ENCODE results near the gene ZNF689.

DNA sequence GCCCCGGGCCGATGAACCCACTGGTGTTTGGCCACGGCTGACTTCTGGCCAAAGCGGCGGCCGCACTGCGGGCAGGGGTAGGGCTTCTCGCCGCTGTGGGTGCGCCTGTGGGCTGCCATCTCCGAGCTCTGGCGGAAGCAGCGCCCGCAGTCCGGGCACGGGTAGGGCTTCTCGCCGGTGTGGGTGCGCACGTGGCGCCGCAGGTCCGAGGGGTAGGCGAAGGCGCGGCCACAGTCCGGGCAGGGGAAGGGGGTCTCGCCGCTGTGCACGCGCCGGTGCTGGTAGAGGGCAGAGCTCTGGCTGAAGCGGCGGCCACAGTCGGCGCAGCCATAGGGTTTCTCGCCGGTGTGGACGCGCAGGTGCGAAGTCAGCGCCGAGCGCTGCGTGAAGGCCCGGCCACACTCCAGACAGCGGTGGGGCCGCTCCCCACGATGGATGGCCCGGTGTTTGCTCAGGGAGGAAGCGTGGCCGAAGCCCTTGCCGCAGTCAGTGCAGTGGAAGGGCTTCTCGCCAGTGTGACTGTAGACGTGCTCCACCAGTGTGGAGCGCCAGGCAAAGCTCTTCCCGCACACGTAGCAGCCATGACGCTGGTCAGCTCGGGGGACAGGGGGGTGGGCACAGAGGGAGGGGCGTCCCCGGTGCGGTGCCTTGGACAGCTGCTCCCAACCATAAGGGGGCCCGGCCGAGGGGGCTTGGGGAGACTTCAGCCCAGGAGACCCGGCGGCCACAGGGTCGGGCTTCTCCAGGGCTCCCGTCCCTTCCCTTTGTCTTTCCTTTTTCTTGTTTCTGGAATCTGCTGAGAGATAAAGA, 54.7 kb downstream of the ZNF689 start:
- TF ChIP-seq ZFP69B (tag by site-specific recombination; IDR thresholded peaks at IDR 0.05) (no peak), MZF1 (tag by site-specific recombination; IDR thresholded peaks at IDR 0.05; ENCODE audit: borderline replicate concordance) (no peak), ZNF24 (tag by site-specific recombination; IDR thresholded peaks at IDR 0.05) (no peak), ZNF335 (tag by site-specific recombination; conservative IDR thresholded peaks at IDR 0.05) (no peak), ZNF560 (tag by site-specific recombination; IDR thresholded peaks at IDR 0.05; ENCODE audit: borderline replicate concordance) (no peak), ZNF544 (tag by site-specific recombination; IDR thresholded peaks at IDR 0.05) (no peak), BCL11A (tag by site-specific recombination; IDR thresholded peaks at IDR 0.05; ENCODE audit: low read depth) (no peak), ZBTB21 (tag by site-specific recombination; IDR thresholded peaks at IDR 0.05) (no peak), ZBTB20 (tag by site-specific recombination; IDR thresholded peaks at IDR 0.05) (no peak), ZNF214 (tag by site-specific recombination; IDR thresholded peaks at IDR 0.05; ENCODE audit: borderline replicate concordance) (no peak)
- TF ChIP-seq, protein P1, sequence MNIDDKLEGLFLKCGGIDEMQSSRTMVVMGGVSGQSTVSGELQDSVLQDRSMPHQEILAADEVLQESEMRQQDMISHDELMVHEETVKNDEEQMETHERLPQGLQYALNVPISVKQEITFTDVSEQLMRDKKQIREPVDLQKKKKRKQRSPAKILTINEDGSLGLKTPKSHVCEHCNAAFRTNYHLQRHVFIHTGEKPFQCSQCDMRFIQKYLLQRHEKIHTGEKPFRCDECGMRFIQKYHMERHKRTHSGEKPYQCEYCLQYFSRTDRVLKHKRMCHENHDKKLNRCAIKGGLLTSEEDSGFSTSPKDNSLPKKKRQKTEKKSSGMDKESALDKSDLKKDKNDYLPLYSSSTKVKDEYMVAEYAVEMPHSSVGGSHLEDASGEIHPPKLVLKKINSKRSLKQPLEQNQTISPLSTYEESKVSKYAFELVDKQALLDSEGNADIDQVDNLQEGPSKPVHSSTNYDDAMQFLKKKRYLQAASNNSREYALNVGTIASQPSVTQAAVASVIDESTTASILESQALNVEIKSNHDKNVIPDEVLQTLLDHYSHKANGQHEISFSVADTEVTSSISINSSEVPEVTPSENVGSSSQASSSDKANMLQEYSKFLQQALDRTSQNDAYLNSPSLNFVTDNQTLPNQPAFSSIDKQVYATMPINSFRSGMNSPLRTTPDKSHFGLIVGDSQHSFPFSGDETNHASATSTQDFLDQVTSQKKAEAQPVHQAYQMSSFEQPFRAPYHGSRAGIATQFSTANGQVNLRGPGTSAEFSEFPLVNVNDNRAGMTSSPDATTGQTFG (tag by site-specific recombination; IDR thresholded peaks at IDR 0.05; ENCODE audit: borderline replicate concordance), result no peak
- TF ChIP-seq, protein P2, sequence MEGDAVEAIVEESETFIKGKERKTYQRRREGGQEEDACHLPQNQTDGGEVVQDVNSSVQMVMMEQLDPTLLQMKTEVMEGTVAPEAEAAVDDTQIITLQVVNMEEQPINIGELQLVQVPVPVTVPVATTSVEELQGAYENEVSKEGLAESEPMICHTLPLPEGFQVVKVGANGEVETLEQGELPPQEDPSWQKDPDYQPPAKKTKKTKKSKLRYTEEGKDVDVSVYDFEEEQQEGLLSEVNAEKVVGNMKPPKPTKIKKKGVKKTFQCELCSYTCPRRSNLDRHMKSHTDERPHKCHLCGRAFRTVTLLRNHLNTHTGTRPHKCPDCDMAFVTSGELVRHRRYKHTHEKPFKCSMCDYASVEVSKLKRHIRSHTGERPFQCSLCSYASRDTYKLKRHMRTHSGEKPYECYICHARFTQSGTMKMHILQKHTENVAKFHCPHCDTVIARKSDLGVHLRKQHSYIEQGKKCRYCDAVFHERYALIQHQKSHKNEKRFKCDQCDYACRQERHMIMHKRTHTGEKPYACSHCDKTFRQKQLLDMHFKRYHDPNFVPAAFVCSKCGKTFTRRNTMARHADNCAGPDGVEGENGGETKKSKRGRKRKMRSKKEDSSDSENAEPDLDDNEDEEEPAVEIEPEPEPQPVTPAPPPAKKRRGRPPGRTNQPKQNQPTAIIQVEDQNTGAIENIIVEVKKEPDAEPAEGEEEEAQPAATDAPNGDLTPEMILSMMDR (tag by site-specific recombination; IDR thresholded peaks at IDR 0.05), result no peak

Measured in HEK293 (cell line).